Fibroblast of lung (primary cell): Measurements from ENCODE around the gene PCDHGA1.

Source experiments
- CTCF ChIP-seq, 2 donors: IDR thresholded peaks in 1 of 2; conservative IDR thresholded peaks in 1 of 2; 1 replicate in 1 of 2; 2 replicates in 1 of 2; pipeline ENCODE4 v1.5.1; 2011 to 2012; ENCODE audit warnings: low read length in 2 of 2, control low read depth in 1 of 2, inconsistent platforms in 1 of 2, low read depth in 1 of 2, mild to moderate bottlenecking in 1 of 2
- EZH2 ChIP-seq: IDR thresholded peaks from 2 replicates; pipeline ENCODE4 v1.5.1; 2012; ENCODE audit warnings: low read length, control low read depth, mild to moderate bottlenecking; ENCODE audit errors: missing control alignments

GRCh38 chr5:141421489-141421855 is 91.2 kb downstream of the PCDHGA1 start:
- TF ChIP-seq CTCF (conservative IDR thresholded peaks at IDR 0.05 in 1 of 2, IDR thresholded peaks at IDR 0.05 in 1 of 2; ENCODE audit: low read depth in 1 of 2, low read length in 2 of 2) (no peak), EZH2 (no peak)
